Measurements from ENCODE around the gene YPEL5. TPM values are rescaled to one million over a fixed set of nuclear protein-coding genes. Genes with fewer than 3 reads are reported as not detected.

The YPEL5 gene
- polyA plus RNA-seq, 3 donors, result 231 to 254 (median 235) TPM

DNA sequence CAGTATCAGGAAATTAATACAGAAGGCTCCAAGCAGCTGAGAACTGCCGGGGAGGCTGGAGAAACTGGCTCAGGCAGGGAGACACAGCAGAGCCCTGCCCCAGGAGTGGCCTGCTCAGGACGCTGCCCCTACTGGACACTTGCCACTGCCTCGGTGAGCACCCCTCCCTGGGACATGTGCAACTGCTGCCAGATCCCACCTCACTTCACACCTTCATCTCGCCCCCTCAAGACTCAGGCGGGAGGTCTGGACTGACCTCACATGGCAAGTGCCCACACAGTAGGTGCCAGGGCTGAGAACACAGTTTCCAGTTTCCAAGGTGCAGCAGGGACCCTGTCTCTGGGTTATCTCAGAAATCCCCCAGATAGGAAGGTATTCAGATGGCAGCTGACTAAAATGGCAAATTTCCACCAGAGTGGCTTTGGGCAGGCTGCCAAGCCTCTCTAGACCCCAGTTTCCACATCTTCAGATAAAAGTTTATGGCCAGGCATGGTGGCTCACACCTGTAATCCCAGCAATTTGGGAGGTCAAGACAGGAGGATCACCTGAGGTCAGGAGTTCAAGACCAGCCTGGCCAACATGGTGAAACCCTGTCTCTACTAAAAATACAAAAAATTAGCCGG is 50.9 kb downstream of the YPEL5 start:
- no peaks in the 10 kb centered on the region for H3K36me3 Mint-ChIP-seq
- no peak overlapping the region for H2AFZ ChIP-seq (ENCODE audit: insufficient read depth, low read depth, low read length, poor library complexity, severe bottlenecking)
- no peak for DNase-seq
- TF ChIP-seq CTCF (IDR thresholded peaks at IDR 0.05), result no peak
- no peaks in the 10 kb centered on the region for H4K20me1 ChIP-seq (ENCODE audit: insufficient read depth, low read length)
- intact Hi-C loops (cut with micrococcal nuclease), result no loop called here
- no peak overlapping the region for H3K27ac ChIP-seq (ENCODE audit: low read depth in 1 of 2, low read length in 2 of 2)
- H3K79me2 ChIP-seq (ENCODE audit: insufficient read depth, low read length), result no peaks in the 10 kb centered on the region
- H3K4me1 Mint-ChIP-seq, result peaks cover 24% of the 10 kb centered on the region
- no peak overlapping the region for H3K9ac ChIP-seq (ENCODE audit: insufficient read depth, low read length, poor library complexity, severe bottlenecking)
- H3K36me3 ChIP-seq (replicated peaks in 1 of 2; ENCODE audit: control insufficient read depth in 1 of 2, insufficient read depth in 2 of 2, low read length in 2 of 2), result no peaks in the 10 kb centered on the region
- H3K4me2 ChIP-seq (replicated peaks; ENCODE audit: extremely low read depth, low read length, poor library complexity, severe bottlenecking), result no peak overlapping the region
- no peaks in the 10 kb centered on the region for H3K27me3 ChIP-seq (ENCODE audit: control insufficient read depth in 2 of 2, insufficient read depth in 2 of 2, low read length in 2 of 2)
- peaks cover 21% of the 10 kb centered on the region in 2 donors for H3K4me1 ChIP-seq (ENCODE audit: control insufficient read depth in 1 of 2, insufficient read depth in 2 of 2, low read length in 2 of 2)
- H3K4me3 ChIP-seq (replicated peaks in 1 of 3; ENCODE audit: low read depth in 2 of 3, low read length in 3 of 3), result no peak overlapping the region
- no peaks in the 10 kb centered on the region for H3K9me3 ChIP-seq (replicated peaks in 1 of 2; ENCODE audit: control insufficient read depth in 1 of 2, insufficient read depth in 1 of 2, low read length in 2 of 2)
- no peak overlapping the region for H3K4me3 Mint-ChIP-seq
- H3K27ac Mint-ChIP-seq, result peak overlapping the region in 1 of 7 donors; percentile 38
- WGBS (ENCODE audit: insufficient coverage), result 86% methylated on average over 4 of the region's 6 CpGs
- H3K9me3 Mint-ChIP-seq, result no peaks in the 10 kb centered on the region
- H3K27me3 Mint-ChIP-seq (ENCODE audit: low read depth in 3 of 3), result peaks cover 2% of the 10 kb centered on the region in 3 donors

- H3K4me3 ChIP-seq (replicated peaks in 1 of 3; ENCODE audit: low read depth in 2 of 3, low read length in 3 of 3), result no peak overlapping the region
- H3K36me3 Mint-ChIP-seq, result no peaks in the 10 kb centered on the region
- intact Hi-C loops (cut with micrococcal nuclease), result no loop called here
- no CpG with 5 or more reads among the region's 1 CpG for WGBS (ENCODE audit: insufficient coverage)
- H3K9ac ChIP-seq (ENCODE audit: insufficient read depth, low read length, poor library complexity, severe bottlenecking), result no peak overlapping the region
- no peaks in the 10 kb centered on the region for H3K9me3 Mint-ChIP-seq
- no peaks in the 10 kb centered on the region for H3K79me2 ChIP-seq (ENCODE audit: insufficient read depth, low read length)
- peaks cover 11% of the 10 kb centered on the region for H3K4me1 Mint-ChIP-seq
- H3K27me3 Mint-ChIP-seq (ENCODE audit: low read depth in 3 of 3), result peaks cover 0 to 5% (median 2%) of the 10 kb centered on the region in 3 donors
- no peak overlapping the region for H3K4me3 Mint-ChIP-seq
- no peak for TF ChIP-seq CTCF (IDR thresholded peaks at IDR 0.05)
- peak; percentile 15 to 42 (median 36) for DNase-seq
- H3K27me3 ChIP-seq (ENCODE audit: control insufficient read depth in 2 of 2, insufficient read depth in 2 of 2, low read length in 2 of 2), result no peaks in the 10 kb centered on the region
- H3K27ac Mint-ChIP-seq, result no peak overlapping the region
- H3K9me3 ChIP-seq (replicated peaks in 1 of 2; ENCODE audit: control insufficient read depth in 1 of 2, insufficient read depth in 1 of 2, low read length in 2 of 2), result no peaks in the 10 kb centered on the region
- no peak overlapping the region for H3K27ac ChIP-seq (ENCODE audit: low read depth in 1 of 2, low read length in 2 of 2)
- H3K4me2 ChIP-seq (replicated peaks; ENCODE audit: extremely low read depth, low read length, poor library complexity, severe bottlenecking), result no peak overlapping the region
- H3K4me1 ChIP-seq (ENCODE audit: control insufficient read depth in 1 of 2, insufficient read depth in 2 of 2, low read length in 2 of 2), result peaks cover 6% of the 10 kb centered on the region in 2 donors
- H2AFZ ChIP-seq (ENCODE audit: insufficient read depth, low read depth, low read length, poor library complexity, severe bottlenecking), result peak overlapping the region; percentile 54
- H3K36me3 ChIP-seq (replicated peaks in 1 of 2; ENCODE audit: control insufficient read depth in 1 of 2, insufficient read depth in 2 of 2, low read length in 2 of 2), result no peaks in the 10 kb centered on the region
- H4K20me1 ChIP-seq (ENCODE audit: insufficient read depth, low read length), result no peaks in the 10 kb centered on the region
These were observed 55.2 kb downstream of the YPEL5 start for GRCh38 chr2:30201990-30202389.

Data from CD14-positive monocyte (primary cell).